NCI-H526 (cell line): ENCODE measurements around the gene RALGAPA1.

Experiments
- DNase-seq, 2 experiments: peaks; one replicate each; lab custom pipeline; 2025; lab: John Stamatoyannopoulos, UW

Gene RALGAPA1

GRCh38 chr14:35535483-35536112 is 273.5 kb downstream of the RALGAPA1 start:
- peak; percentile 54 to 75 for DNase-seq

- peak; percentile 29 to 79 for DNase-seq
Measured at GRCh38 chr14:35534873-35535482, 274.1 kb downstream of the RALGAPA1 start.

- DNase-seq: peak in 1 of 2 experiments; percentile 84
Measured at GRCh38 chr14:35534208-35534872, 274.8 kb downstream of the RALGAPA1 start.

GRCh38 chr14:35533357-35534207 is 275.5 kb downstream of the RALGAPA1 start, which contains the start of gene INSM2:
Gene INSM2, plus strand, starts transcription at chr14:35534164. Its CDS starts 89 bp downstream, at chr14:35534253.
- DNase-seq: peak; percentile 87 to 98

- DNase-seq: no peak
Measured at GRCh38 chr14:35532783-35533356, 276.2 kb downstream of the RALGAPA1 start.

- no peak for DNase-seq
Measured at GRCh38 chr14:35531960-35532747, 276.9 kb downstream of the RALGAPA1 start.

GRCh38 chr14:35526962-35527361 is 282.1 kb downstream of the RALGAPA1 start:
- no peak for DNase-seq

GRCh38 chr14:35525695-35526094 is 283.4 kb downstream of the RALGAPA1 start:
- DNase-seq: no peak

GRCh38 chr14:35519986-35520385 is 289.1 kb downstream of the RALGAPA1 start:
- peak in 1 of 2 experiments; percentile 5 for DNase-seq

- DNase-seq: no peak
Measured at GRCh38 chr14:35515916-35516315, 293.2 kb downstream of the RALGAPA1 start.

GRCh38 chr14:35512765-35513164 is 296.3 kb downstream of the RALGAPA1 start:
- DNase-seq: no peak

GRCh38 chr14:35509846-35510245 is 299.2 kb downstream of the RALGAPA1 start:
- DNase-seq: no peak

GRCh38 chr14:35506927-35507326 is 302.2 kb downstream of the RALGAPA1 start:
- DNase-seq: no peak

- DNase-seq: no peak
Measured at GRCh38 chr14:35506461-35506860, 302.6 kb downstream of the RALGAPA1 start.

- DNase-seq: peak; percentile 94 to 95
Measured at GRCh38 chr14:35504260-35504659, 304.8 kb downstream of the RALGAPA1 start.

- peak; percentile 69 to 83 for DNase-seq
Measured at GRCh38 chr14:35503646-35504045, 305.4 kb downstream of the RALGAPA1 start.

GRCh38 chr14:35499180-35499579 is 309.9 kb downstream of the RALGAPA1 start:
- DNase-seq: no peak

- no peak for DNase-seq
Measured at GRCh38 chr14:35495278-35495677, 313.8 kb downstream of the RALGAPA1 start.

- DNase-seq: no peak
Measured at GRCh38 chr14:35492569-35493014, 316.5 kb downstream of the RALGAPA1 start.
